Endodermal cell (in vitro differentiated cells): Measurements from ENCODE around the gene HEATR3. TPM values are rescaled to one million over a fixed set of nuclear protein-coding genes. Genes with fewer than 3 reads are reported as not detected.

ENCODE experiments used
- DNase-seq: peaks from one replicate; pipeline ENCODE4 v3.0.0-alpha.2; 2017
- H3K27ac ChIP-seq: 2 replicates; pipeline ENCODE4 v1.5.1; 2013; ENCODE audit warnings: mild to moderate bottlenecking, low read depth, low read length, moderate library complexity
- H3K27me3 ChIP-seq: 2 replicates; pipeline ENCODE4 v1.6.1; 2013; ENCODE audit warnings: mild to moderate bottlenecking, low read length, moderate library complexity; ENCODE audit not compliant: insufficient read depth, control insufficient read depth, poor library complexity, severe bottlenecking
- H3K36me3 ChIP-seq: 2 replicates; pipeline ENCODE4 v1.7.0; 2013; ENCODE audit warnings: mild to moderate bottlenecking, low read length, moderate library complexity; ENCODE audit not compliant: control insufficient read depth, insufficient read depth
- H3K4me1 ChIP-seq: one replicate; pipeline ENCODE4 v1.7.0; 2013; ENCODE audit warnings: low read length; ENCODE audit not compliant: control insufficient read depth, insufficient read depth
- H3K4me3 ChIP-seq: 2 replicates; pipeline ENCODE4 v1.5.1; 2013; ENCODE audit warnings: mild to moderate bottlenecking, low read length, moderate library complexity
- H3K9ac ChIP-seq: 2 replicates; pipeline ENCODE4 v1.6.1; 2013; ENCODE audit warnings: mild to moderate bottlenecking, low read length, moderate library complexity; ENCODE audit not compliant: poor library complexity, severe bottlenecking; ENCODE audit errors: extremely low read depth
- H3K9me3 ChIP-seq: 2 replicates; pipeline ENCODE4 v1.6.1; 2013; ENCODE audit warnings: mild to moderate bottlenecking, low read length, moderate library complexity; ENCODE audit not compliant: control insufficient read depth
- H3K27ac Mint-ChIP-seq: 2 replicates; pipeline ENCODE4 v1.8.0; 2020; ENCODE audit warnings: mixed read lengths
- H3K27me3 Mint-ChIP-seq: 2 replicates; pipeline ENCODE4 v1.8.0; 2021; ENCODE audit warnings: mild to moderate bottlenecking, mixed read lengths; ENCODE audit not compliant: insufficient read depth
- H3K36me3 Mint-ChIP-seq: 2 replicates; pipeline ENCODE4 v1.8.0; 2020; ENCODE audit warnings: low read depth, mixed read lengths
- H3K4me1 Mint-ChIP-seq: 2 replicates; pipeline ENCODE4 v1.8.0; 2020; ENCODE audit warnings: mixed read lengths
- H3K4me3 Mint-ChIP-seq: 2 replicates; pipeline ENCODE4 v1.8.0; 2020; ENCODE audit warnings: mild to moderate bottlenecking, moderate library complexity, mixed read lengths
- H3K9me3 Mint-ChIP-seq: 2 replicates; pipeline ENCODE4 v1.8.0; 2020; ENCODE audit warnings: mild to moderate bottlenecking, mixed read lengths
- CTCF ChIP-seq: fragments of 200-600 bp; sonication (generic); conservative IDR thresholded peaks from 2 replicates; pipeline ENCODE4 v1.5.0; 2021; ENCODE audit warnings: antibody characterized with exemption, mild to moderate bottlenecking
- WGBS, 2 experiments: methylation state at CpG; one replicate each; pipeline versions ENCODE4 v1.1.5 to v1.1.7; 2013; ENCODE audit warnings: missing lambda C conversion rate in 2 of 2, mixed read lengths in 1 of 2; ENCODE audit not compliant: insufficient coverage in 1 of 2, insufficient read length in 1 of 2; 5-methylcytosine and 5-hydroxymethylcytosine counted together
- total RNA-seq, 2 donors: library from RNA; stranded (reverse); fragmentation: NEBNext Ultra II Directional in 1 of 2; extraction: Animal tissue kit (Norgen Biotek cat#: 25700) in 1 of 2; gene quantifications; 2 replicates in 1 of 2; 3 replicates in 1 of 2; pipeline ENCODE4 v1.2.1, GENCODE V29; 2021

HEATR3 gene
- total RNA-seq, 2 donors from 2014 or later: 13.0 to 14.9 TPM

GRCh38 chr16:50071075-50071671, 5.4 kb downstream of the HEATR3 start:
- TF ChIP-seq CTCF: no peak
- H3K9me3 Mint-ChIP-seq: no peaks in the 10 kb centered on the region
- no peak overlapping the region for H3K9ac ChIP-seq
- H3K36me3 ChIP-seq: peaks cover 45% of the 10 kb centered on the region
- DNase-seq: no peak
- 91 to 100% methylated on average over 1 to 2 of the region's 2 CpGs for WGBS, 2 experiments
- H3K36me3 Mint-ChIP-seq: peaks cover 14% of the 10 kb centered on the region
- no peaks in the 10 kb centered on the region for H3K4me1 ChIP-seq
- no peak overlapping the region for H3K4me3 Mint-ChIP-seq
- H3K4me3 ChIP-seq: no peak overlapping the region
- no peak overlapping the region for H3K27ac Mint-ChIP-seq
- H3K4me1 Mint-ChIP-seq: peaks cover 15% of the 10 kb centered on the region
- no peaks in the 10 kb centered on the region for H3K9me3 ChIP-seq
- no peaks in the 10 kb centered on the region for H3K27me3 ChIP-seq
- no peaks in the 10 kb centered on the region for H3K27me3 Mint-ChIP-seq
- H3K27ac ChIP-seq: no peak overlapping the region

- no peak overlapping the region for H3K9ac ChIP-seq
- Mint-ChIP-seq H3K27me3 (no peaks in the 10 kb centered on the region), H3K27ac (no peak overlapping the region), H3K9me3 (no peaks in the 10 kb centered on the region), H3K36me3 (peaks cover 23% of the 10 kb centered on the region), H3K4me1 (peaks cover 6% of the 10 kb centered on the region), H3K4me3 (no peak overlapping the region)
- 85 to 96% methylated on average over 2 to 3 of the region's 5 CpGs for WGBS, 2 experiments
- H3K27me3 ChIP-seq: no peaks in the 10 kb centered on the region
- peaks cover 50% of the 10 kb centered on the region for H3K36me3 ChIP-seq
- TF ChIP-seq CTCF: no peak
- no peak for DNase-seq
- H3K4me1 ChIP-seq: no peaks in the 10 kb centered on the region
- no peak overlapping the region for H3K4me3 ChIP-seq
- H3K9me3 ChIP-seq: no peaks in the 10 kb centered on the region
- H3K27ac ChIP-seq: peak overlapping the region; percentile 8
These were observed 7.0 kb downstream of the HEATR3 start for GRCh38 chr16:50072730-50073129.

DNA sequence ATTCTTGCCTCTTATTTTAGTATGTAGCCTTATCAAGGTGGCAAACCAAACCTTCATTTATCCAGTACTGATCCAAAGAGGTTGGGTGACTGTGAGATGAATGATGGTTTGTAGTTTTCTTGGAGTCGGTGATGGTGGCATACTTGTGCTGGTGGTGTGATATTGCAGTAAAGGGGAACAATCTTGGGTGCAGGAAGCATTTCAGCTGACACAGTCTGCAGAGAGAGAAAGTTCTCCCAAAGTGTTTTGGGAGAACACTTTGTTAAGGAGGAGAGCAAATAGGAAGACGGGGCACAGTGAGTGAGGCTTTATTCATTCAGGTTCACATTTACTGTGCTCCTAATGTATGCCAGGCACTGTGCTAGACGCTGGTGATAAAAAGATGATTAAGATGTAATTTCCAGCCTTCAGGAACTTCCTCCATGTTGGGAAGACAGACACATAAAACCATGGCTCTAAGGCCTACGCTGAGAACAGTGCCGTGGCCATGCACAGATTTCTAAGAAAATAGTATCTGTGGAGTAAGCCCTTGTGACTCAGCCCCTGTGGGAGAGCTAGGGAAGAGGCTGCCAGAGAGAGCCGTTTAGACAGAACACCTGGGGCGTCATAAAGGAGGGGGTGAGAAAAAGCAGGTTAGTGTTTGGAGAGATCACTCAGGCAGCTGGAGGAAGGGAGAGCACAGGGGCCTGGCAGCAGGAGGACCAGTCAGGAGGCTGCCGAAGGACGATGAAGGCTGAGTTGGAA, 13.8 kb downstream of the HEATR3 start:
- Mint-ChIP-seq H3K27me3 (no peaks in the 10 kb centered on the region), H3K36me3 (peaks cover 54% of the 10 kb centered on the region), H3K4me3 (no peak overlapping the region), H3K27ac (no peak overlapping the region), H3K9me3 (no peaks in the 10 kb centered on the region), H3K4me1 (no peaks in the 10 kb centered on the region)
- Histone ChIP-seq H3K9ac (no peak overlapping the region), H3K4me1 (no peaks in the 10 kb centered on the region), H3K27ac (no peak overlapping the region), H3K4me3 (no peak overlapping the region), H3K36me3 (peaks cover 49% of the 10 kb centered on the region), H3K27me3 (no peaks in the 10 kb centered on the region), H3K9me3 (no peaks in the 10 kb centered on the region)
- TF ChIP-seq CTCF: no peak
- WGBS, 2 experiments: 81 to 84% methylated on average over 8 to 9 of the region's 9 CpGs
- DNase-seq: no peak
